ENCODE results near the gene GPRC5B.

- TF ChIP-seq, protein P1, sequence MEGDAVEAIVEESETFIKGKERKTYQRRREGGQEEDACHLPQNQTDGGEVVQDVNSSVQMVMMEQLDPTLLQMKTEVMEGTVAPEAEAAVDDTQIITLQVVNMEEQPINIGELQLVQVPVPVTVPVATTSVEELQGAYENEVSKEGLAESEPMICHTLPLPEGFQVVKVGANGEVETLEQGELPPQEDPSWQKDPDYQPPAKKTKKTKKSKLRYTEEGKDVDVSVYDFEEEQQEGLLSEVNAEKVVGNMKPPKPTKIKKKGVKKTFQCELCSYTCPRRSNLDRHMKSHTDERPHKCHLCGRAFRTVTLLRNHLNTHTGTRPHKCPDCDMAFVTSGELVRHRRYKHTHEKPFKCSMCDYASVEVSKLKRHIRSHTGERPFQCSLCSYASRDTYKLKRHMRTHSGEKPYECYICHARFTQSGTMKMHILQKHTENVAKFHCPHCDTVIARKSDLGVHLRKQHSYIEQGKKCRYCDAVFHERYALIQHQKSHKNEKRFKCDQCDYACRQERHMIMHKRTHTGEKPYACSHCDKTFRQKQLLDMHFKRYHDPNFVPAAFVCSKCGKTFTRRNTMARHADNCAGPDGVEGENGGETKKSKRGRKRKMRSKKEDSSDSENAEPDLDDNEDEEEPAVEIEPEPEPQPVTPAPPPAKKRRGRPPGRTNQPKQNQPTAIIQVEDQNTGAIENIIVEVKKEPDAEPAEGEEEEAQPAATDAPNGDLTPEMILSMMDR (IDR thresholded peaks at IDR 0.05): no peak
- TF ChIP-seq POLR2A (IDR thresholded peaks at IDR 0.05): no peak
Observed at GRCh38 chr16:19892902-19893301, 8.3 kb upstream of the GPRC5B start.
